HG03095 (cell line): Measurements from ENCODE around the gene CEP250.

ENCODE experiments used
- ATAC-seq: cut with Tn5 transposase; IDR thresholded peaks from one replicate; pipeline ENCODE4 v1.9.1; 2021; ENCODE audit warnings: moderate library complexity; ENCODE audit not compliant: unreplicated experiment

CEP250 gene

DNA sequence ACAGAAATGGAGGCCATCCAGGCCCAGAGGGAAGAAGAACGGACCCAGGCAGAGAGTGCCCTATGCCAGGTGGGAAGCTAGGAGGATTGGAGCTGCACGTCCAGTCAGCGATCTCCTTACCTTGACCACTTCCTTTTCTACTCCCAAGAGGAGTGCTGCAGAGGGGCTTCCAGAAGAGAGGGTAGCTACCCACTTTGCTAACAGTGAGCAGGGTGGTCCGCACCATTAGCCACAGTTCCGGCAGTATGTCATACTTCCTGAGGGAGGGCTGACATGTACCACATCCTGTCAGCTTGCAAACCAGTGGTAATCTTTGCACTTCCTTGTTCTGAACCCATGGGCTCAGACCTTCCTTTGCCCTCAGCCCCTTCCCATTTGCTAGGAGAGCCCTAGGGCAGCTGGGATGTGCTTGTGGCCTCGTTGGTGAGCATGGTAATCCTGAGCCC lies 35.4 kb downstream of the CEP250 start:
- peak; percentile 94 for ATAC-seq

DNA sequence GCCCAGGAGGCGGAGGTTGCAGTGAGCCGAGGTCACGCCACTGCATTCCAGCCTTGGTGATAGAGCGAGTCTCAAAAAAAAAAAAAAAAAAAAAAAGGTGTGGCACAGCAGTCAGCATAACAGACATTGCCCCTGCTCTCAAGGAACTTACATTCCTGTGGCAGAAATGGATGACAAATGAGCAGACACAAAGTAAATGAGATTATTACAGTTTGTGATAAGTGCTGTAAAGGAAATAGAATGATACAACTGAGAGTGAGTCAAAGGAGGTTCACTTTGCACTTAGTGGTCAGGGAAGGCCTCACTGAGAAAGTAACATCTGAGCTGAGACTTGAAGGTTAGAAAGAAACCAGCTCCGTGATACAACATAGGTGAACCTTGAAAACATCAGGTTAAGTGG lies 36.4 kb downstream of the CEP250 start:
- ATAC-seq: no peak

DNA sequence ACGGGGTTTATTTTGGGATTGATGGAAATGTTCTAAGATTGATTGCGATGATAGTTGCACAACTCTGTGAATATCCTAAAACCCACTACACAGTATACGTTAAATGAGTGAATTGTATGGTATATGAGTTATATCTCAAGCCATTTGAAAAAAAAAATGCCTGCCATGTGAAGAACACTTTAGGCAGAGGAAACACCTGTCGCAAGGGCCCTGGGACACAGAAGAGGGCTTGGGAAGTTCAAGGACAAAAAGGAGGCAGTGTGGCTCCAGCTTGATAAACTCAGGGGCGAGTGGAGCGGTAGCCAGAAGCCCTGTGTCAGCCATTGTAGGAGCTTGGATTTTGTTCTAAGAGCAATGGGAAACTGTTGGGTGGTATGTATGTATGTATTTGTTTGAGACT lies 37.0 kb downstream of the CEP250 start:
- no peak for ATAC-seq

DNA sequence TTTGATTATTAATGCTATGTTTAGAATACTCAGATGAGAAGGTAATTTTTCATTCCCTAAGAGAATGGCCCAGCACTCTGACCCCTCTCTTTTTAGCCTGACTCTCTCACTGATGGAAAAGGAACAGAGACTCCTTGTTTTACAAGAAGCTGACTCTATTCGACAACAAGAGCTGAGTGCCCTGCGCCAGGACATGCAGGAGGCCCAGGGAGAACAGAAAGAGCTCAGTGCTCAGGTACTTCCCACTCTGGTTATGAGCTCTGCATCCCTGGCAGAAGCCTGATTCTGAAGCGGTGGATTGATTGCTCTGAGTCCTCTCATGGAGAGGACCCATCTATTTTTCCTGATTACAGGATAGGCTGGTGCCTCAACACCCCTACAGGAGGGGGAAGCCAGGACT lies 41.1 kb downstream of the CEP250 start:
- no peak for ATAC-seq

DNA sequence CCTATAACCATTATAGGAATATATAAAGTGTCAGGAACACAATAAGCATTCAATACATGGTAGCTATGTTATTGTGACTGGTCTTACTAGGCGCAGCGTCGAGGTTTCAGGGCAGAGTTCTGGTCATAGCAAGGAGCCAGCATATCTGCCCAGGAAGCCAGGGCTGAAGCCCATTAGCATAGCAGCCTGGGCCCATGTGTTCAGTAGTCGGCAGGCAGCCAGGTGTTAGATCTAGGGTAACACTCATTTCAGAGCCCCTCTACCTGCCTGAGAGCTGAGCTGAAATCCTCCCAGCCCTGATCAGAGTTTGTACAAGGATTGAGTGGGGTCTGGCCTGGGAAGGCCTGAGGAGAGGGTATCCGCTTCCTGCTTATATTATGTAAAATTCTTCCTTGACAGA lies 41.9 kb downstream of the CEP250 start:
- ATAC-seq: no peak

DNA sequence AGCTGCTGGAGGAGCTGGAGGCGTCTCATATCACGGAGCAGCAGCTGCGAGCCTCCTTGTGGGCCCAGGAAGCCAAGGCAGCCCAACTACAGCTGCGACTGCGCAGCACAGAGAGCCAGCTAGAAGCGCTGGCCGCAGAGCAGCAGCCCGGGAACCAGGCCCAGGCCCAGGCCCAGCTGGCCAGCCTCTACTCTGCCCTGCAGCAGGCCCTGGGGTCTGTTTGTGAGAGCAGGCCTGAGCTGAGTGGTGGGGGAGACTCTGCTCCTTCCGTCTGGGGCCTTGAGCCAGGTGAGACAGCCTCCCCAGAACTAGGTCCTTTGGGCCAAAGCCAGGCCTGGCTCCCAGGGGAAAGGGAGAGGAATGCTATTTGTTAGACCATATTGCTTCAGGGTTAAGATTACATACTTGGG lies 42.4 kb downstream of the CEP250 start:
- no peak for ATAC-seq

DNA sequence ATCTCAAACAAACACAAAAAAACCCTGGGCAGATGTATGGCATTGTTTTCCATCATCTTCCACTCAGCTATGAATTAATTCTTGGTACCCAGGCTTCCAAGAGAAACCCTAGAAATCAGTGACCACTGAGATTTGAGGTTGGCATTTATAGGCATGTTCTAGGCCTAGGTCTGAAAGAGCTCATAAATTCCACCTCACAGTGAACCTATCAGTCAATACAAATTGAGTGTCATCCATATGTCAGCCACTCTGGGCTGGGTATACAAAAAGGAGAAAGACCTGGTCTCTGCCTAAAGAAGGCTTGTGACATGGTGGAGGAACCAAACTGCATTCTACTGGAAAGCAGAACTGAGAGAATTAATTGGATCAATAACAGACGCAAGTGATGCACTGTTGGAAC lies 43.9 kb downstream of the CEP250 start:
- ATAC-seq: no peak

DNA sequence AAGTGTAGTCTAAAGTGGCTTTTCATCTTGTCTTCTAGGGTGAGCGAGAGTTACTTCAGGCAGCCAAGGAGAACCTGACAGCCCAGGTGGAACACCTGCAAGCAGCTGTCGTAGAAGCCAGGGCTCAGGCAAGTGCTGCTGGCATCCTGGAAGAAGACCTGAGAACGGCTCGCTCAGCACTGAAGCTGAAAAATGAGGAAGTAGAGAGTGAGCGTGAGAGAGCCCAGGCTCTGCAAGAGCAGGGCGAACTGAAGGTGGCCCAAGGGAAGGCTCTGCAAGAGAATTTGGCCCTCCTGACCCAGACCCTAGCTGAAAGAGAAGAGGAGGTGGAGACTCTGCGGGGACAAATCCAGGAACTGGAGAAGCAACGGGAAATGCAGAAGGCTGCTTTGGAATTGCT lies 47.0 kb downstream of the CEP250 start:
- peak; percentile 71 for ATAC-seq

DNA sequence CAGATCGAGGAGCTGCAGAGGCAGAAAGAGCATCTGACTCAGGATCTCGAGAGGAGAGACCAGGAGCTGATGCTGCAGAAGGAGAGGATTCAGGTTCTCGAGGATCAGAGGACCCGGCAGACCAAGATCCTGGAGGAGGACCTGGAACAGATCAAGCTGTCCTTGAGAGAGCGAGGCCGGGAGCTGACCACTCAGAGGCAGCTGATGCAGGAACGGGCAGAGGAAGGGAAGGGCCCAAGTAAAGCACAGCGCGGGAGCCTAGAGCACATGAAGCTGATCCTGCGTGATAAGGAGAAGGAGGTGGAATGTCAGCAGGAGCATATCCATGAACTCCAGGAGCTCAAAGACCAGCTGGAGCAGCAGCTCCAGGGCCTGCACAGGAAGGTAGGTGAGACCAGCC lies 47.9 kb downstream of the CEP250 start:
- ATAC-seq: no peak

DNA sequence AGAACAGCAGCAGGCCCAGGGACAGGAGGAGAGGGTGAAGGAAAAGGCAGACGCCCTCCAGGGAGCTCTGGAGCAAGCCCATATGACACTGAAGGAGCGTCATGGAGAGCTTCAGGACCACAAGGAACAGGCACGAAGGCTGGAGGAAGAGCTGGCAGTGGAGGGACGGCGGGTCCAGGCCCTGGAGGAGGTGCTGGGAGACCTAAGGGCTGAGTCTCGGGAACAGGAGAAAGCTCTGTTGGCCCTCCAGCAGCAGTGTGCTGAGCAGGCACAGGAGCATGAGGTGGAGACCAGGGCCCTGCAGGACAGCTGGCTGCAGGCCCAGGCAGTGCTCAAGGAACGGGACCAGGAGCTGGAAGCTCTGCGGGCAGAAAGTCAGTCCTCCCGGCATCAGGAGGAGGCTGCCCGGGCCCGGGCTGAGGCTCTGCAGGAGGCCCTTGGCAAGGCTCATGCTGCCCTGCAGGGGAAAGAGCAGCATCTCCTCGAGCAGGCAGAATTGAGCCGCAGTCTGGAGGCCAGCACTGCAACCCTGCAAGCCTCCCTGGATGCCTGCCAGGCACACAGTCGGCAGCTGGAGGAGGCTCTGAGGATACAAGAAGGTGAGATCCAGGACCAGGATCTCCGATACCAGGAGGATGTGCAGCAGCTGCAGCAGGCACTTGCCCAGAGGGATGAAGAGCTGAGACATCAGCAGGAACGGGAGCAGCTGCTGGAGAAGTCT lies 48.6 kb downstream of the CEP250 start:
- no peak for ATAC-seq

DNA sequence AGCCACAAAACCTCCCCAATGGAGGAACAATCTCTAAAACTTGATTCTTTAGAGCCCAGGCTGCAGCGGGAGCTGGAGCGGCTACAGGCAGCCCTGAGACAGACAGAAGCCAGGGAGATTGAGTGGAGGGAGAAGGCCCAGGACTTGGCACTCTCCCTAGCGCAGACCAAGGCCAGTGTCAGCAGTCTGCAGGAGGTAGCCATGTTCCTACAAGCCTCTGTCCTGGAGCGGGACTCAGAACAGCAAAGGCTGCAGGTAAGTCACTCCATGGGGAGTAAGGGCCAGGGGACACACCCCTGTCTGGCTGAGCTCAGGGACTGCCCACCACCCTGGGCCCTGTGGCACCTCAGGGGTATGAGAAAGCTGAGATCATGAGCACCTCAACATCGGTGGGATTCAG lies 49.4 kb downstream of the CEP250 start:
- ATAC-seq: no peak

DNA sequence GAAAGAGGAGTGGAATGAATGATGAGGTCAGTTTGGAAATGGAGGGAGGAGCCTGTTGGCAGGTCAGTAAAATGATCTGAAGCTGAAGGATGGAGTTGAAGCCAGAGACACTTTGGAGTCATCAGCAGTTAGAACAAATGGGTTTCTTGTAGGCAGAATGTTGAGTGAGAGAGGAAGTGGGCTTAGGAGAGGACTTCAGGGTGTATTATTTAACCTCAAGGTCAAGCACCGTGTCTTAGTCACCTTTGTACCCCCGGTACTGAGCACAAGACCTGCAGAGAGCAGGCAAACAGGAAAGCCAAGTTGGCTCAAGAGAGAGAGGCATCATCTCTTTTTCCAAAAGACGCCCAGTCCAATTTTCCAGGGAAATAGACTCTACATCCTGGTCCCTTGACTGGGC lies 50.8 kb downstream of the CEP250 start:
- ATAC-seq: no peak

DNA sequence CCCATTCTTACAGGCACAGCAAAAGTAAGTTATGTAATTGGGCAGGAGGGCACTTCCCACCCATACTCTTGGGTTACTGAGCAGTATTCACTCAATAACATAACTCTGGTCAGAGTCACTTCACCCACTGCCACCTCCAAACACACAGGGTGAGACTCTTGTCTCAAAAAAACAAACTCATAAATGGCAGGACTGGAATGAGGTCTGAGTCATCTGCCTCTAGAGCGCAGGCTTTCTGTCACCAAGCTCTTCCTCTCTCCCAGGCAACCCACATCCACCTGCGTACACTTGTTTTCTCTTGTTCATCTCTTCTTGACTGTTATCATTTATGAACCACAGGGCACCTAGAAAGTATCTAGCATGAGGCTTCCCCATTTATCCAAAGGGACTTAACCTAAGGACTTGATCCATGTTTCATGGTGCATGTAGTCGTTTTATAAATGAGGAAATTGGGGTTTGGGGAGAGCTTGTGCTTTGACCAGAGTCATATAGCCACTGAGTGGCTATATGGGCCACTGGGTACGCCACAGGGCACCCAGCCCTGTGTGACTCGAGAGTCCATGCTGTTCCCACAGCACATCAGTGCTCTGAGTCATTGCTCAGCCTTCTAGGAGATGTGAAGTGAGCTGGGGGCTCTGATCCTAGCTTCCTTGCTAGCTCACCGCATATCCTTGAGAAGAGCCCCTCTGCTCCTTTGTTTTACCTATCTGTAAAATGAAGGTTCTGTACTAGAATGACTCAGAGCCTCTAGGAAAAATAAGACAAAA lies 51.7 kb downstream of the CEP250 start:
- ATAC-seq: no peak

DNA sequence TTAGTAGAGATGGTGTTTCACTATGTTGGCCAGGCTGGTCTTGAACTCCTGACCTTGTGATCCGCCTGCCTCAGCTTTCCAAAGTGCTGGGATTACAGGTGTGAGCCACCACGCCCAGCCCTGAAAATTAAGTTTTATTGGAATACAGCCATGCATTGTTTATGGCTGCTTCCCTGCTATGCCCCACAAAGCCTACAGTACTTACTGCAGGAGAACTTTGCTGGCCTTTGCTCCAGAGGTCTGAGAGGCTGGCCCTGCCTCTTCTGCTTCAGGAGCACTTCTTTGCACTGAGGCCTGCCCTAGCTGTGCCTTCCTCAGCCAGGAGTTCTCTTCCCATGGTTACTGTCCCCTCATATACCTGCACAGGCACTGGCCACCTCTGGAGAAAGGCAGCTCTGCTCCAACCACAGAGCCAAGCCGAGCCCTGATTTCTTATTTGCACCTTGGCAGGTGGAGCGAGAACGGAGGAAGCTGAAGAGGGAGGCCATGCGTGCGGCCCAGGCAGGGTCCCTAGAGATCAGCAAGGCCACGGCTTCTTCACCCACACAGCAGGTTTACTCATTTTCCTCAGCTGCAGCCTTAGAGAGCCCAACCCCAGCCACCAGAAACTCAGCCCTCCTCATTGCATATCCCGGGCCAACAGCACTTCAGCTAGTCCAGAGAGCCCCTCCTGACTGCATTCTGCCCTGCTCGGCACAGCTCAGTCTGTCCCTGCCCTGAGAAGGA lies 53.3 kb downstream of the CEP250 start:
- no peak for ATAC-seq

DNA sequence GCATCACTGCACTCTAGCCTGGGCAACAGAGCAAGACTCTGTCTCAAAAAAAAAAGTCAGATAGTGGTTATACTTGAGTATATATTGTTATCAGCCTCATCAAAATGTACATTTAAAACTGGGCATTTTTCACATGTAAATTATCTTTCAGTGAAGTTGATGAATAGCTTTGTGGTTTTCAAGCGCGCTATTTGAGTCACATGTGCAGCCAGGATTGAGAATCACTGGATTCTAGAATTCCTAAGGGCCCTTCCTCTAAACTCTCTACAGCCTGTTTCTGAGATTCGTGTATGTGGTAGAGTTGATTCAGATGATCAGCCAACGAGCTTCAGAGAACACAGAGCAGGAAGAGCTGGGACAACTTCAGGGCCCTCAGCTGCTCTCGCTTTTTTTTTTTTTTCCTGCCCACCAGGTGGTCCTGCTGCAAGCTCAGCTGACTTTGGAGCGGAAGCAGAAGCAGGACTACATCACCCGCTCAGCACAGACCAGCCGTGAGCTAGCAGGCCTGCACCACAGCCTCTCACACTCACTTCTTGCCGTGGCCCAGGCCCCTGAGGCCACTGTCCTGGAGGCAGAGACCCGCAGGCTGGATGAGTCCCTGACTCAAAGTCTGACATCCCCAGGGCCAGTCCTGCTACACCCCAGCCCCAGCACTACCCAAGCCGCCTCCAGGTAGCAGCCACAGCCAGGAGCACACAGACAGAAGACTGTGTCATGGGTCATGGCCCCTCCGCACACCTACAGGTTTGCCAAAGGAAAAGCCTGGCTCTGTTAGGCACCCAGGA lies 55.7 kb downstream of the CEP250 start:
- ATAC-seq: no peak

DNA sequence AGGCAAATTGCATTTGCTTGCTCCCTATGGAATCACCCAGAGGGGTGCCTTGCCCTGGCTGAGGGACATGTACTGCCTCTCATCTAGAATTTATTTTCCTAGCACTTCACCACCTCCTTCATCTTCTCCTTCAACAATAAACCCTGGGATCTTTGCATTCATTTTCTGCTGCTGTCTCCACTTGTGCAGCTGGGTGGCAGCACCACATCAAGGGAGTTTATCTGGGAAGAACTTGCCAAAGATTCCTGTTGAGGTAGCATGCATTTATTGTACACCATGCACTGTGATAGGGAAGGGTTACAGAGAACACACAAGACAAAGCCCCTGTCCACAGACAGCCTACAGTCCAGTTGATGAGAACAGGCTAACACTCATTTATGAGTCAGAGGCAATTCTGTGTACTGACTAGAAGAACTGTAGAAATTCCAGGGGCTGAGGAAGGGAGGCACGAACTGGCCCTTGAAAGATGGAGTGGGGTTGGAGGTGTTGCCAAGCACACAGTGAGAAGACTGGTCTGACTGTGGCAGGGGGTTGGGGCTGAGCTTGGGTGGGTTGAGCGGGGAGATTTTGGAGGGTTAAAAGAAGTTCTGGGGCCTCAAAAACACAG lies 56.5 kb downstream of the CEP250 start:
- ATAC-seq: no peak

DNA sequence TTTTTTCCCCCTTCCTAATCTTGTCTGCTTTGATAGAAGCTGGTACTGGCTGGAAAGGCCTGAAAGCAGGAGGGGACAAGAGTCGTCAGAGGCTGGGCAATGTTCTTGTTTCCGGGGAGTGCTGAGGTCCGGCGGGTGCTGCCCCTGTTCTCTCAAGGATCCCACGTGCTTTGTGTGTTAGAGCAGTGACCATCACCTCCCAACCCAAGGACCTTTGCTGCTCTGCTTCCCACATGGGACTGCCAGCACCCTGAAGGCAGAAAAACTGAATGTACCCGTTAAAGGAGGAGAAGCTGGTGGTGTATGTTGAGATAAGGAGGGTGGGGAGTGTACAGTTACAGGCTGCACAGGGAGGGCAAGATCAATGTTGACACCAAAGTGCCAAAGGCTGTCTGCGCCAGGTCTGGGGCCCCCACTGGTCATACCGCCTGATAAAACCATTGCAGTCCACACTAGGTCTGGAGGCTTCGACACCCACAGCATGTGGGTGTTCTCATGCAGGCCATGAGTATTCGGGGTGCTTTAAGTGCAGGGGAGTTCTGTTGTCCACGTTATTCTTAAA lies 59.1 kb downstream of the CEP250 start:
- no peak for ATAC-seq

DNA sequence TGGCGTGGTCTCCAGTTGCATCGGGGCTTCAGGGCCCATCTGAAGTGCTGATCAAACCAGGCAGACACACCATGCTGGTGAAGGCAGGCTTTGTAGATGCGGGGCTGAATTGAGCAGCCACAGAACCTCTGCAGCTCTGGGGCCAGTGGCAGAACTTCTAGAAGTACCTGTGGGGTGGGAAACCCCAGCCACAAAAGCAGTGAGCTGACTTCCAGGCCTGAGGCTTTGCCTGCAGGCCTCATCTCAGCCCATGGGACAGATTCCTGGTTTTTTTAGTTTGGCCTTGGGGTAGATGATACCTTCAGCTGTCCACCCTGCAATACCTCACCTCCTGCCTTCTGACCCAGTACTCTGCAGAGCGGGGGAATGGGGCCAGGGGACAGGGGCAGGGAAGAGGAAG lies 59.9 kb downstream of the CEP250 start:
- ATAC-seq: no peak

DNA sequence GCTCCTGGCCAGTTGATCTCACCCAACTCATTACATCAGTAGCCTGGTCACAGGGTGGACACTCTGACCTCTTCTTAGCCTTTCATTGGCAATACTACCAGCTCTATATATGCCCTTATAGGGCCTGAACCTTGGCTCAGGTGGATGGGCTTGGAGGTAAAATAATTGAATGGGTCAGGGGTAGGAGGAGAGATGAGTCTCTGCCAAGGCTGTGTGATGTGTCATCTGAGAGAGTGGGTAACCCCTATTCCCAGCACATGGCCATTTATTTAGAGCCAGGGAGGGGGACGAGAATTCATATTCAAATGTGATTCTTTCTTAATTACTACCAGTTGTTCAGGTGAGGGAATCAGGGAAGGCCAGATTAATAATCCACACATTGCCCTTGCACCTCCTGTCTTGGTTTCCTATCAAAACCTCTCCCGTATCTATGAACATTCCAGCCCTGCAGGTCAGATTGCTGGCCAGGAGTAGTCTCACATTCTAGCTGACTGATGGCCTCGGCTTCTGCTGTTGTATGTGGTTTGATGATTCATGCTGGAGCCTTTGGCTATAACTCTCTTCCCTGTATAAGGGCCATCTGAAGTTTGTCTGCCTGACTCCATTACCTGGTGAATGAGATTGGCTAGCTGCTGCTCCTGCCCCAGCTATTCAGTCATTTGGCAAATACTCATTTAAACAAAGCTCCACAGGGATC lies 60.7 kb downstream of the CEP250 start:
- ATAC-seq: no peak

DNA sequence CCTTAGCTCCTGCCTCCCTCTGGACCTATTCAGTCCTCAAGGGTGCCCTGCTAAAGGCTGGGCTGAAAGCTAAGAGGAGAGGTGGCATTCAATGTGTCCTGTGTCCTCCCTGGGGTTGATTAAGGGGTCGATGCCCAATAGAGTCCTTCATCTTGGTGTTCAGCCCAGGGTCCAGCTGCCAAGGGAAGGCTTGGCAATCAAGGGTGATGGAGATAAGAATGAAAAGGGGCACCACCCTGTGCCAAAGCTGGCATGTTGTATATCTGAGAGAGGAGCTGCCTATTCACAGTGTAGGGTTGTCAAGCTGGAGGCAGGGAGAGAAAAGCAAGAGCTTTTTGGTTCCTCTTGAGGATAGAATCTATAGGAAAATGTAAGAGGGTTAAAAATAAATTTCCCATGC lies 61.7 kb downstream of the CEP250 start:
- no peak for ATAC-seq
